AG04450 (cell line): Measurements from ENCODE around the gene ACOXL. TPM values are rescaled to one million over a fixed set of nuclear protein-coding genes. Genes with fewer than 3 reads are reported as not detected.

Experiments used
- CTCF ChIA-PET: fragments of 300-600, 350-600 bp; formaldehyde crosslinking; extraction: SDS; loops from one replicate; lab custom pipeline; 2022; ENCODE audit warnings: antibody characterized with exemption, inconsistent platforms; lab: Charles Lee
- POLR2A ChIA-PET: fragments of 350-600 bp; formaldehyde crosslinking; extraction: SDS; loops from one replicate; lab custom pipeline; 2021; ENCODE audit warnings: antibody characterized with exemption, inconsistent platforms; lab: Yijun Ruan, JAX
- DNase-seq: peaks from one replicate; pipeline ENCODE4 v3.0.0-alpha.2; 2011; ENCODE audit warnings: low read depth, low spot score
- H3K27ac ChIP-seq: one replicate; pipeline ENCODE4 v1.5.1; 2012; ENCODE audit warnings: low read depth, low read length, control low read depth
- H3K27me3 ChIP-seq: one replicate; pipeline ENCODE4 v1.6.0; 2012; ENCODE audit warnings: low read length; ENCODE audit not compliant: control insufficient read depth, insufficient read depth
- H3K4me3 ChIP-seq: 2 replicates; pipeline ENCODE4 v1.5.1; 2011; ENCODE audit warnings: mild to moderate bottlenecking, low read depth, low read length, control low read depth
- H3K9me3 ChIP-seq: 2 replicates; pipeline ENCODE4 v1.5.1; 2012; ENCODE audit warnings: low read length; ENCODE audit not compliant: control insufficient read depth, insufficient read depth
- CTCF ChIP-seq: IDR thresholded peaks from 2 replicates; pipeline ENCODE4 v1.5.1; 2011; ENCODE audit warnings: low read depth, low read length, control low read depth, inconsistent platforms
- polyA plus RNA-seq: library from polyadenylated mRNA; depleted of rRNA; stranded (reverse); fragments of >200 nt; gene quantifications from 2 replicates; pipeline ENCODE4 v1.2.3, GENCODE V29; 2011

Gene ACOXL
- polyA plus RNA-seq, 1 experiment, result not detected

- no peak for DNase-seq
- POLR2A ChIA-PET, result no interaction called here
Observed at GRCh38 chr2:110900191-110900590, 167.8 kb downstream of the ACOXL start.

GRCh38 chr2:110903548-110903947, 171.2 kb downstream of the ACOXL start:
- no peak for DNase-seq
- no peak overlapping the region for H3K27ac ChIP-seq
- CTCF ChIA-PET, result no interaction called here

More at GRCh38 chr2:110900191-110900590, 167.8 kb downstream of the ACOXL start:
- Histone ChIP-seq H3K4me3 (no peak overlapping the region), H3K27ac (no peak overlapping the region), H3K27me3 (peaks cover 7% of the 10 kb centered on the region), H3K9me3 (no peaks in the 10 kb centered on the region)
- CTCF ChIA-PET, result no interaction called here
- no peak for TF ChIP-seq CTCF

GRCh38 chr2:110904116-110904778, 171.9 kb downstream of the ACOXL start:
- Histone ChIP-seq H3K9me3 (no peaks in the 10 kb centered on the region), H3K4me3 (no peak overlapping the region), H3K27ac (no peak overlapping the region), H3K27me3 (peaks cover 10% of the 10 kb centered on the region)
- no peak for TF ChIP-seq CTCF
- ChIA-PET POLR2A (no interaction called here), CTCF (no interaction called here)
- no peak for DNase-seq

More at GRCh38 chr2:110903548-110903947, 171.2 kb downstream of the ACOXL start:
- POLR2A ChIA-PET, result no interaction called here
- TF ChIP-seq CTCF, result no peak
- no peak overlapping the region for H3K4me3 ChIP-seq
- H3K27me3 ChIP-seq, result peaks cover 10% of the 10 kb centered on the region
- no peaks in the 10 kb centered on the region for H3K9me3 ChIP-seq

- DNase-seq, result no peak
- Histone ChIP-seq H3K27ac (no peak overlapping the region), H3K4me3 (no peak overlapping the region), H3K27me3 (peaks cover 10% of the 10 kb centered on the region), H3K9me3 (no peaks in the 10 kb centered on the region)
- no peak for TF ChIP-seq CTCF
- POLR2A ChIA-PET, result no interaction called here
- CTCF ChIA-PET, result no interaction called here
Observed at GRCh38 chr2:110904779-110905148, 172.4 kb downstream of the ACOXL start.

- ChIA-PET POLR2A (no interaction called here), CTCF (no interaction called here)
- no peak for TF ChIP-seq CTCF
- H3K27me3 ChIP-seq, result peaks cover 10% of the 10 kb centered on the region
- H3K27ac ChIP-seq, result no peak overlapping the region
- H3K4me3 ChIP-seq, result no peak overlapping the region
- no peaks in the 10 kb centered on the region for H3K9me3 ChIP-seq
- DNase-seq, result no peak
Observed at GRCh38 chr2:110905217-110905616, 172.8 kb downstream of the ACOXL start.
